ENCODE results near the gene MBNL1. TPM values are rescaled to one million over a fixed set of nuclear protein-coding genes. Genes with fewer than 3 reads are reported as not detected.

Gene MBNL1
- total RNA-seq, 2 experiments from 2014 or later, result 163 to 174 TPM

DNA sequence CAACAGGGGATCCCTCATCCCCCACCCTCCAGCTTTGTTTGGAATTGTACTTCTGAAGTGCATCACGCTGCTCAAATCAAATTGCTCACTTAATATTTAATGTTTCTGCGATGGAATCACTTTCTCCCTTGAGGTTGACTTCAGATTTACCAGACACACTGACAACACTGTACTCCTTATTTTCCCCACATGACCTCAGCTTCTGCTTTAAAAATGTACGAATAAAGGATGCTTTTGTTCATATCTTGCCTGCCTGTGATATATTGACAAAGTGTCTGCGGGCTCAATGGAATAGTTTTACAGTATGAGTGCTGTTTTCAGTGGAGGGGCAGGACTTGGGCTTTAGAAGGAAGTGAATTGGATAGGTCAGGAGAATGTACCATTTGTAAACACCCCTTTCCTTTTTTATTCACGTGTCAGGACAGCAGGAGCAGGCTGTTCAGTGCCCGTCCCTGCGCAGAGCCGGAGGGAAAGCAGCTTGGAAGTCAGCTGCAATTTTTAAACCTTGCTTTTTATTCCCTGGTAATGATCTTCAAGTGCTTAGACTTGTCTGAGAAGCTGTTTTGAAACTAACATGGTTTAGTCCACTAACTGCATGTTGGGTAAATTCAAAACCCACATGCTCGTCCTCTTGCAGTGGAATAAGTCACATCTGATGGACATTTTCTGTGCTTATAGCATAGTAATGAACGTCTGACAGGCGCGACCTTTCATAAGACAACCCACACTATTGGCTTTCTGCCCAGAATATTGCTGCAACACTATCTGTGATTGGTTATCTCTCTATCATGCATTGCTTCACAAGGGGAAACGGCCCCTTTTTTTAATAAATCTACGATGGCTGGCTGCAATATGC, 29.9 kb downstream of the MBNL1 start:
- Histone ChIP-seq H3K27ac (ENCODE audit: low read depth, low read length, poor library complexity, severe bottlenecking) (peak overlapping the region; percentile 41), H3K9me3 (ENCODE audit: low read length) (no peaks in the 10 kb centered on the region), H3K4me1 (ENCODE audit: insufficient read depth, low read length, poor library complexity, severe bottlenecking) (peaks cover 67% of the 10 kb centered on the region), H3K36me3 (ENCODE audit: insufficient read depth, low read length) (peaks cover 48% of the 10 kb centered on the region), H3K79me2 (ENCODE audit: insufficient read depth, low read depth, low read length) (peaks cover 100% of the 10 kb centered on the region), H3K4me3 (ENCODE audit: low read depth, low read length, poor library complexity, severe bottlenecking) (peak overlapping the region; percentile 54), H4K20me1 (ENCODE audit: insufficient read depth, low read length) (peaks cover 41% of the 10 kb centered on the region), H2AFZ (ENCODE audit: low read length) (no peak overlapping the region), H3K9me2 (ENCODE audit: insufficient read depth, low read length) (no peaks in the 10 kb centered on the region), H3K4me2 (ENCODE audit: low read length) (peak overlapping the region; percentile 67)
- peak; percentile 72 for DNase-seq (ENCODE audit: low spot score)
- ChIA-PET POLR2A (interaction anchor here (0.6 to 1.2 kb wide), 6 partner anchors 11 to 89 kb away, joined by 3 to 4 read pairs (median 3); no protein-coding TSS in a partner anchor), CTCF (ENCODE audit: unreplicated experiment) (no interaction called here)
- TF ChIP-seq EZH2phosphoT487 (IDR thresholded peaks at IDR 0.05; ENCODE audit: borderline replicate concordance, low read depth, low read length), result no peak
- TF ChIP-seq, protein P1, sequence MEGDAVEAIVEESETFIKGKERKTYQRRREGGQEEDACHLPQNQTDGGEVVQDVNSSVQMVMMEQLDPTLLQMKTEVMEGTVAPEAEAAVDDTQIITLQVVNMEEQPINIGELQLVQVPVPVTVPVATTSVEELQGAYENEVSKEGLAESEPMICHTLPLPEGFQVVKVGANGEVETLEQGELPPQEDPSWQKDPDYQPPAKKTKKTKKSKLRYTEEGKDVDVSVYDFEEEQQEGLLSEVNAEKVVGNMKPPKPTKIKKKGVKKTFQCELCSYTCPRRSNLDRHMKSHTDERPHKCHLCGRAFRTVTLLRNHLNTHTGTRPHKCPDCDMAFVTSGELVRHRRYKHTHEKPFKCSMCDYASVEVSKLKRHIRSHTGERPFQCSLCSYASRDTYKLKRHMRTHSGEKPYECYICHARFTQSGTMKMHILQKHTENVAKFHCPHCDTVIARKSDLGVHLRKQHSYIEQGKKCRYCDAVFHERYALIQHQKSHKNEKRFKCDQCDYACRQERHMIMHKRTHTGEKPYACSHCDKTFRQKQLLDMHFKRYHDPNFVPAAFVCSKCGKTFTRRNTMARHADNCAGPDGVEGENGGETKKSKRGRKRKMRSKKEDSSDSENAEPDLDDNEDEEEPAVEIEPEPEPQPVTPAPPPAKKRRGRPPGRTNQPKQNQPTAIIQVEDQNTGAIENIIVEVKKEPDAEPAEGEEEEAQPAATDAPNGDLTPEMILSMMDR (conservative IDR thresholded peaks at IDR 0.05; ENCODE audit: low read length), result no peak
- BruUV-seq (replicated peaks), result no TSS peak
- intact Hi-C loops (cut with micrococcal nuclease; ENCODE audit: unreplicated experiment), result no loop called here

DNA sequence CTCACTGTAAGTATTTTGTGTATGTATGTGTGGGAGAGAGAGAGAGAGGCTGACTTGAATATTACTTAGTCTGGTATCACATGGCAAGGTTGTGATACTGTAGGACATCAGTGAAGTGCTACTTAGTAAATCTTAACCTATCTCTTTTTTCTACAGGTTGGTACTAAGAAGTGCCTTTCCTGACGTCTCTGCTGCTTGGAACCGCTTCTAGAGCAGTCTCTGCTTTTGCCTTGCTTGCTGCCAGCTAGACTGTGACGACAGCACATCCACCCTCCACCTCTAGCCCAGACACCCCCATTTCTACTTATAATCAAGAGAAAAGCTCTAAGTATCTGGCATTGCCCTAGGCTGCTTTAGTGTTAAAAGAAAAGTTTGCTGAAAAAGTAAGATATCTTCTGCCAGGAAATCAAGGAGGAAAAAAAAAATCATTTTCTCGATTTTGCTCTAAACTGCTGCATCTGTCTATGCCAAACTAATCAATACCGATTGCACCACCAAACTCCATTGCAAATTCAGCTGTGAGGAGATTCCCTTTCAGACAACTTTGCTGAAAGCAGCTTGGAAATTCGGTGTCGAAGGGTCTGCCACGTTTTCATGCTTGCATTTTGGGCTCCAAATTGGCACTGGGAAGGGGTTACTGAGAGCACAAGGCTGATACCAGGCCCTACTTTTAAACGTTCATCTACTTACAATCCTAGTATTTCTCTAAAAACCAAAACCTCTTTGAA, 30.7 kb downstream of the MBNL1 start:
- H3K27ac ChIP-seq (ENCODE audit: low read depth, low read length, poor library complexity, severe bottlenecking), result peak overlapping the region; percentile 41
- intact Hi-C loops (cut with micrococcal nuclease; ENCODE audit: unreplicated experiment), result no loop called here
- ChIA-PET POLR2A (interaction anchor here (0.6 to 1.5 kb wide), 5 partner anchors 11 to 146 kb away, joined by 3 to 7 read pairs (median 3); no protein-coding TSS in a partner anchor), CTCF (ENCODE audit: unreplicated experiment) (no interaction called here)
- no peaks in the 10 kb centered on the region for H3K9me3 ChIP-seq (ENCODE audit: low read length)
- no peak overlapping the region for H2AFZ ChIP-seq (ENCODE audit: low read length)
- peaks cover 48% of the 10 kb centered on the region for H3K36me3 ChIP-seq (ENCODE audit: insufficient read depth, low read length)
- no peak for TF ChIP-seq EZH2phosphoT487 (IDR thresholded peaks at IDR 0.05; ENCODE audit: borderline replicate concordance, low read depth, low read length)
- TF ChIP-seq, protein P1 (conservative IDR thresholded peaks at IDR 0.05; ENCODE audit: low read length), result no peak
- BruUV-seq (replicated peaks), result TSS peak; percentile 52
- peak overlapping the region; percentile 67 for H3K4me2 ChIP-seq (ENCODE audit: low read length)
- peak; percentile 26 for DNase-seq (ENCODE audit: low spot score)
- H3K79me2 ChIP-seq (ENCODE audit: insufficient read depth, low read depth, low read length), result peaks cover 100% of the 10 kb centered on the region
- peaks cover 67% of the 10 kb centered on the region for H3K4me1 ChIP-seq (ENCODE audit: insufficient read depth, low read length, poor library complexity, severe bottlenecking)
- no peaks in the 10 kb centered on the region for H3K9me2 ChIP-seq (ENCODE audit: insufficient read depth, low read length)
- H4K20me1 ChIP-seq (ENCODE audit: insufficient read depth, low read length), result peaks cover 49% of the 10 kb centered on the region
- peak overlapping the region; percentile 54 for H3K4me3 ChIP-seq (ENCODE audit: low read depth, low read length, poor library complexity, severe bottlenecking)
